NOMO-1 (cell line): ENCODE data around the gene PPP3CB.

Experiments
- DNase-seq, 2 experiments: peaks; one replicate each; lab custom pipeline; 2025; ENCODE audit not compliant: unreplicated experiment in 2 of 2; lab: John Stamatoyannopoulos, UW

Gene PPP3CB

DNA sequence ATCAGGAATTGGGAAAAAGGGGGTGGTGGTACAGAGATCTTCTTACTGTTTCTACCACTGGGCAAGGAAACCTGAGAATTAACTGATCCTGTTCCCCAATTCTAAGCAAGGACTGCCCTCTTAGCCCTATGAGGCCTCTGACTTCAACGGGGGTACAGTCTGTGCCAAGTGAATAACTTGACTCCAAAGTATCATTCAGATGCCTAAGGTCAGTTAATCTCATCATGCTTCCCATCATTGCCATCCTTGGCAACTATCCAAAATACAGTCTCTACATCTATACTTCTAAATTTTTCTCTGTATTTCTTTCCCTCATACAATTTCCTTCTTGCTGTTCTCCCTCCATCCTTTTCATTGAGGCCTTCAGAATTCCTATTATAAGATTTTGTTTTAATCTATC lies 10.5 kb downstream of the PPP3CB start:
- no peak for DNase-seq

DNA sequence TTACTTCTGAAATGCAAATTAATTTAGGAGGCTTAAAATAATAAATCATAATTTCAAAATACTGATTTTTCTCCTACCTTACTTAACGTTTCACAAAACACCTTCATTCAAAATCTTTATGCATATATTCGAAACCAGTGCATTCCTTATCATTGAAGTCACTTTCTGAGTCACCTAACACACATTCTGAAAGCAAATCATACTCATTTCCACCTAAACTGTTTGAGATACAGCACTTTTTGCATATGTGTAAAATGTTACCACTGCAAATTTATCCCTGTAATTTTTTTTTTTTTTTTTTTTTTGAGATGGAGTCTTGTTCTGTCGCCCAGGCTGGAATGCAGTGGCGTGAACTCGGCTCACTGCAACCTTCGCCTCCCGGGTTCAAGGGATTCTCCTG lies 15.7 kb downstream of the PPP3CB start:
- no peak for DNase-seq

DNA sequence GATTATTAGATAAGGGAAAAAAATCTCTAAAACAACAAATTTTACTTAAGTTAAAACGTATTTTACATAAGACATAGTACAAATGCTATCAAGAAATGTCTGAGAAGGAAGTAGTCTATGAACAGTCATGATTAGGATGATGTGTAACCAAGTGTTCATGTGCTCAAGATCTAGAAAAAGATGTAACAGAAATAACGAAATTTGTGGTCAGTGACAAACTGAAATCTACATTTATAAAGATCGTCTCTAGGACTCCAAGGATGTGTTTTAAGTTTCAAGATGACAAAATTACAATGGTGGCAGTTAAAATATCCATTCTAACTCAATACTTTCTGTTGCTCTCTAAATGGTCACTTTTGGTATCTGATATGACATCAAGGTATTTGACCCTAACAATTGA lies 17.2 kb downstream of the PPP3CB start:
- DNase-seq, result no peak

DNA sequence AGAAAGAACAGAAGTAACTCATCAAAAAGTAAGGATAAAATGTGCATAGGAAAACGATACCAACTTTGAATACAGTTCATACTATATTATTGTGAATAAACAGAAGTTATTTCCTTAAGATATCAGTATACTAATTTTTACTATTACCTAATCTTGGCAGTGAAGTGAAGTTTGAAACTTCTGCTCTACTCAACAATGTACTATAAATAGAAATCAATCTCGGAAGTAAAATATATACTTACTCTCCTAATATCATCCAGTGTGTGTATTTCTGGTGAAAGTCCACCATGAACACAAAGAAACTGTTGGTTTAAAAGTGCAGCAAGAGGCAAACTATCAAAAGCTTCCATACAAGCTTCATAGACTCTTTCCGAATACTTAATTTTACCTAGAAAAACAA lies 24.6 kb downstream of the PPP3CB start:
- no peak for DNase-seq

DNA sequence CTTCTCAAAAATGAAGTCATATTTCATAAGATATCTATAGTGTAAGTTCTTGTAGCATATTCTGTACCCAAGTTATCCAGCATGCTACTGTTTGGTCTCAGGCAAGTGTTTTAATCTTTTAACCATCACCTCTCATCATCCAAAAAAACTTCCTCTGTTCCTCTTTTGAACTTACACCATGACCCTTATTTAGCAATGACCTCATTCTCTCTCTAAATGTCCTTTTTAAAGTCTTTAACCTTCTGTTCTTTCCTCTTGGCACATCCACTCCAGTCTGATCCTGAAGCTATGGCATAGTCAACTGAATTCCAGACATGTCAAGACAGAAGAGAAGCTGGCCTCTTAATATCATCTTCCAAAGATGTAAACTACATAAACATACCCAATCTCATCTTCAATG lies 26.2 kb downstream of the PPP3CB start:
- no peak for DNase-seq

DNA sequence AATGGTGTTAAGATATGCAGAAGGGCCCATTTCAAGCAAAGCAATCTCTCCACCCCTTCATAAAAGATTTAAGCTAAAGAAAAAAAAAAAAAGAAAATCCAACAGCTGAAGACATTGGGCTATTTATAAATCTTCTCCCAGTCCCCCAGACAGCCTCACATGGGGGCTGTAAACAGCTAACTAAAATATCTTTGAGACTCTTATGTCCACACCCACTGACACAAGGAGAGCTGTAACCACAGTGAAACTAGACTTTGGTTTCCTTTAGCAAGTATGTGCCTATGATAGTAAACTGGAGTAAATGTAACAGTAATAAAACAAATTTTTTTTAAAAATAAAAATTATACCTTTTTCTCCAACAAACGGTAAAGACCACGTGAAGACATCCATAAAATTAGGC lies 28.6 kb downstream of the PPP3CB start:
- no peak for DNase-seq

DNA sequence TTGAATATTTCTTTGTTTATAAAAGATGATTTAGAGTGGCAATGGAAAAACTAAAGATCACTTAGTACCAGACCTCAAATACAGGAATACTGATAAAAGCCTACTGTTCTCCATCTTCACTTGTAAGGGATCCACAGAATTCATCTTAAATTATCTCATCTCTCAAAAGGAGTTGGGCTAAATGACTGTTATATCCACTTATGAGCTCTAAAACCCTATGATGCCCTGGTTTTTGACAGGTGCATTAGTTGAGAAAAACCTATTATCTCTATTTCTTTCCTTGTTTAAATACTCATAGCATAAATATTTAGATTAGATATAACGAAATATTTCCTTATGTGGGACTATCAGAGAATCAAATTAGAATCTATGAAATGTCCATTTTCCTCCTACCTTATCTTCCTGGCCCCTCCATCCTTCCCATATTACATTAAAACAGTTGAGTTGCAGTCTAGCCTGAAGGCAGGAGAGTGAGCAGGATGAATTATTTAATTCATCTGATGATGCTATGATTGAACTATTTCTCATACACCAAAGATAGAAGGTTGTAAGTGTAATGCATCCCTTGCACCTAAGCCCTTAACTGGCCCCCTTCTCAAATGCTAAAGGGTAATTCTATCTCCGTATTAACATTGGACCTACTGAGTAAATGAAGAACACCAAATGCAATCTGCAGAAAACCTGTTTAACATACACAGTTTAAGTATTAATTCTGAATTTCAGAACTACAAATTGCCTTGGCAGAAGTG lies 29.7 kb downstream of the PPP3CB start:
- no peak for DNase-seq

DNA sequence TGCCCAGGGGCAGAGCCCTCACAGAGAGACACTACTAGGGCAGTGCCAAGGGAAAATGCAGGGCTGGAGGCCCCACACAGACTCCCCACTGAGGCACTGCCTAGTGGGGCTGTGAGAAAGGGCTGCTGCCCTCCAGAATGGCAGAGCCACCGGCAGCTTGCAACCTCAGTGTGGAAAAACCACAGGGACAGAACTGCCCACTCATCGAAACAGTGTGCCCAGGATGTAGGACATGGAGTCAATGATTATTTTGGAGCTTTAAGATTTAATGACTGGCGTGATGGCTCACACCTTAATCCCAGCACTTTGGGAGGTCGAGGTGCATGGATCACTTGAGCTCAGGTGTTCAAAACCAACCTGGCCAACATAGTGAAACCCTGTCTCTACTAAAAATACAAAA lies 34.9 kb downstream of the PPP3CB start:
- no peak for DNase-seq

DNA sequence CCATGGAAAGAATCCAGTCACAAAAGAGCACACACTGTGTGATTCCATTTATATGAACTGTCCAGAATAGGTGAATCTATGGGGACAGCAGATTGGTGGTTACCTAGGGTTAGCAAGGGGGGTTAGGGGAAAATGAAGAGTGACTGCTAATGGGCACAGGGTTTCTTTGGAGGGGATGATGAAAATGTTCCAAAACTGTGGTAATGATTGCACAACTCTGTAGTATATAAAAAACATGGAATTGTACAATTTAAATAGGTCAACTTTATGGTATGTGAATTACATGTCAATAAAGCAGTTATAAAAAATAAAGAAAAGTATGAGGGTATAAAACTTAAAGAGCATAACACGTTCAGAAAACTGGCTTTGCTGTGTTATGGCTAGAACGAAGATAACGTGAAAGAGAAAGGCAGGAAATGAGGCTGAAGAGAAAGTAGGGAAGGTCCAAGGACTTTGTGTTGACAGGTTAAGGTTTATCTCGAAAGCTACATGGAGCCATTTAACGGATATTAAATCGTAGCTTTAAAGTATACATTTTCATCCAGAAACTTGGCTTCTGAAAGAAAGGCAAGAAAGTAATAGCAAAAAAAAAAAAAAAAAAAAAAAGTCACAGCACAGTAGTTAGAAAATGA lies 36.0 kb downstream of the PPP3CB start:
- DNase-seq, result no peak

DNA sequence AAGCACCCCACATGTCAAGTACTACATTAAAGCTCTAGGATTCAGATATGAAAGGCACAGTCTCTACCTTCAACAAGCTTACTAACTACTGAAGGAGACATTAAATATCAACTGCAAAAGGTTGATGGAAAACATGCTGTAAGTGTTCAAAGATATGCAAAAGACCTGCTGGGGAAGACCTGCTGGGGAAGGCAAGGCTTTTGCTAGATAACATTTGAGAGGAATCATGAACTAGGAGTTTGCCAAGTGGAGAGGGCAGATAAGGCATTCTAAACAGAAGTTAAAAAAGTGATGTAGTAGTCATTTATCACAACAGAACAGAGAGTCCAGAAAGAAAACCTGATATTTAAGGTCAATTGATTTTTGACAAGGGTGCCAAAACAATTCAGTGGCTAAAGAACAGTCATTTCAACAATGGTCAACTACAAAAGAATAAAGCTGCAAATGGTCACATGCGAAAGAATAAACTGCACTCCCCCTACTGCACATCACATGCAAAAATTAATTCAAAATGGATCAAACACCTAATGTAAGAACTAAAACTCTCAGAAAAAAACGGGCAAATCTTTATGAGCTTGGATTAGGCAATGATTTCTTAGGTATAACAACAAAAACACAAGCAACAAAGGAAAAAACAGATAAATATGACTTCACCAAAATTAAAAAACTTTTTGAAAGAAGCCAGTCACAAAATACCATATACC lies 39.5 kb downstream of the PPP3CB start:
- DNase-seq, result no peak

DNA sequence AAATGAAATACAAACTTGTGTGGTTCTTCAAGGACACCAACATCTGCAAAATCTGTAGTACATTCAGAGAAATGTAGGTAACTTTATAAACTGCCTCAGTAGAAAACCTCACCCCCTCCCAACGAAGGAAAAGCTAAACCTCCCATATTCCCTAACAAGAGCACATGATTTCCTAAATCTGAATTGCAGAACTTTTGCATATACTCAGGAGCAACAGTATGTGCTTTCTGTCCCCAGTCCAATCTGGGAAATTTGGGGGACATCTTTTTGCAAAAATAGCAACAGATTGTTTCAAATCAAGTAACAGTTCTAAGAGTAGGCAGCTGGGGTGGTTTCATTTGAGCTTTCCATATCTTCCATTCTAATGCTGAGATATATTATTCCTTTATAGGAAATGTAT lies 46.7 kb downstream of the PPP3CB start:
- DNase-seq, result no peak

DNA sequence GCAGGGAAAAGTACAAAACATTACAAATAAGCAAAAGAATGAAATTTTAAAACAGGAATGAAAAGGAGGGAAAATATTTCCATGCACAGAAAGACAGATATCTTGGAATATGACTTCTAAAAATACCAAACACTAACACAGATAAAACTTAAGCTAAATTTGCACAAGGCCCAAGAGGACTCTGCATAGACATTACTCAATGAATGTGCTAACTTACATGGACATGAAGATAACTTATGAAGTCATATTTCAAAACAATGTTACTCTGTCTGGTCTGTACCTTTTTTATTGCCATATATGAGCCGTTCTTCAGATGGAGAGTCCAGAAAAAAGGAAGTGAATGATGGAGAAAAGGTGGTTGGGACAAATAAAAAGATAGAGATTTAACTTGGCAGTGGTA lies 47.4 kb downstream of the PPP3CB start:
- DNase-seq, result no peak

DNA sequence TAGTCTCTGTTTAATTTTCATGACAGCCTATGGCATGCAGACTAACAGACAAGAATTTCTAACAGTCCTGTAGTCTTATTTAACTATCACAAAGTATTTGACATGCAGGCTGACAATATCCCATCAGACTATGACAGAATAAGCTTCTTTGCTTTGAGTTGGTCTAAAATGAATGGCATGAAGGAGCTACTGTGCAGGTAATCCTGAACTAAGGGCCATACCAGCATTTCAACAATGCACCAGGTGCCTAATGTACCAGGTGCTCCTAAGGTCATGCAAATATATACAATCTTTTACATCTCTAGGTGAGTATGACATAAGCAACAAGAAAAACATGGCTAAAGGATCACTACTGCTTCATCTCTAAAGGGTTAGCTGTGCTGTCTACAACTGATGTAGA lies 48.9 kb downstream of the PPP3CB start:
- DNase-seq, result no peak

DNA sequence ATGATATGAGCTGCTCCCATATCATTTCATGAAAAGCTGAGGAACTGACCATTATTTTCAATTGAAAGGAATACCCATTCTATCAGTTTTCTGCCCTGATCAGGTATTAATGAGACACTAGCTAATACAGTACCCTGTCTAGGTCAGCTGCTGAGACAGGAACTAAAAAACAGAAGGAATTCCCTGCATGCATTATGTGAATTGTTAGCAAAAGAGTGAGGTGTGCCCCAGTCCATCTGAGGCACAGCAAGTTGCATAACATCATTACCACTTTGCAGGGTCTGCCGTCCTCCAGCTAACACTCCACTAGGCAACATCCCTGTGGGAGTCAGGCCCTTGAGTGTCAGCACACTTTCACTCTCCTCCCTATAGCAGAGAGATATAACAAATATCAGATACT lies 51.4 kb downstream of the PPP3CB start:
- no peak for DNase-seq

DNA sequence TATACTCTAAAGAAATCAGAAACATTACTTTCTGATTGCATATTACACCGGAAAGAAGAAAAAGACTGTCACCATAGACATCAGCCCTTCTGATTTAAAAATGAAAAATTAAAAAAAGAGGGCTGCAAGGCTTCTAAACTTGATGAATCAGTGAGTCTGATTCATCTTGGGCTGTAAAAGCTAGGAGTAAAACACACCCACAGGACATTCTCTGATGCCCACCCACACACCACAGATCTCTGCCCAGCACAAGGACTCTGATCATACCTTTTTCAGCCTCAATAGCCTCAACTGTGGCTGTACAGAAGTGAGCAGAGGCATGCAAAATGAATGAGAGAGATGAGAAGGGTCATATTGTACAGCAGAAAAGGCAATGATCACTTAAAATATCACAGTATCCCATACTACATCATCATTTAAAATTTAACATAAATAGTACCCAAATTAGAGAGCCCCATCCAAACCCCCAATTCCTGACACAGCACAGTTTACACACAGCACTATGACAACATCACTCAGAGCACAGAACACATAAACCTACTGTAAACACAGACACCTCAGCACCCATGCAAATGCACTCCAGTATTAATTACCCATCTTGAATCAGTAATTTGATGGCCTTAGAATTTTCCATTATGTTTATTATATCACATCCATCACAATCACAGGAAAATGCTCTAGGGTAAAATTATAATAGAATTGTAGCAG lies 56.1 kb downstream of the PPP3CB start:
- no peak for DNase-seq

DNA sequence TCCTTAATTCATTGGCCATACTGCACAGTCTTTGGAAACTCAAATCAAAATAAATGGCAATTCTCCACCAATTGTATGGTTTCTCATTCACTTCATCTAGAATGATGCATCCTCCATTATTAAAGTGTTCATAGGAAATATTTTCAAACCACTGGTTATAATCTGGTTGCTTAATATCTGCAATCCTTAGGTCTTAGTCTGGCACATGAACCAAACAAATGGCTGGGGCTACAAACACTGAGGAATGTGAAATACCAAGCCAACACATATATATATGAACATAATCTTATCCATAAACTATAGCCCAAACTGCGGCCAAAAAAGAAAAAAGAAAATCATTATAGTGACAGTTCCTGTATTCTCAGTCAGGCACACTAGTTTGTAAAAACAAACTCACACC lies 56.8 kb downstream of the PPP3CB start:
- DNase-seq, result no peak

DNA sequence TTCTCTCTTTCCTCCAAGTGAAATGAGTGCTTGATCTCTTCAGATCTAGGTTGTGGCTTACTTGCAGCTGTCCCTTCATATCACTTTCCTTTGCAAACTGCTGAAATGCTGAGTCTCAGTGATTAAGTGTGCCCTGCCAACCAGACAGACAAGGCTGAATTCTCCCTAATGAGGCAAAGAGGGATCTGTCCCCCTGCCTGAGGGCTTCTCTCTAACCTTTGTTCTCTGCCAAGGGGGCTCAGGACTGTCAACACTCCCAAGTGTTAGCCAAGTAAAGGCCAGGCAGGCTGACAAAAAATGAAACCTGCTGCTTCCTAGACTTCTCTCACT lies 62.3 kb downstream of the PPP3CB start, which contains the start of gene MSS51:
Gene MSS51 (minus strand): TSS at position 24 of the 330 bp plus-strand sequence. CDS start 5,277 bp downstream, outside the sequence.
- DNase-seq, result no peak

DNA sequence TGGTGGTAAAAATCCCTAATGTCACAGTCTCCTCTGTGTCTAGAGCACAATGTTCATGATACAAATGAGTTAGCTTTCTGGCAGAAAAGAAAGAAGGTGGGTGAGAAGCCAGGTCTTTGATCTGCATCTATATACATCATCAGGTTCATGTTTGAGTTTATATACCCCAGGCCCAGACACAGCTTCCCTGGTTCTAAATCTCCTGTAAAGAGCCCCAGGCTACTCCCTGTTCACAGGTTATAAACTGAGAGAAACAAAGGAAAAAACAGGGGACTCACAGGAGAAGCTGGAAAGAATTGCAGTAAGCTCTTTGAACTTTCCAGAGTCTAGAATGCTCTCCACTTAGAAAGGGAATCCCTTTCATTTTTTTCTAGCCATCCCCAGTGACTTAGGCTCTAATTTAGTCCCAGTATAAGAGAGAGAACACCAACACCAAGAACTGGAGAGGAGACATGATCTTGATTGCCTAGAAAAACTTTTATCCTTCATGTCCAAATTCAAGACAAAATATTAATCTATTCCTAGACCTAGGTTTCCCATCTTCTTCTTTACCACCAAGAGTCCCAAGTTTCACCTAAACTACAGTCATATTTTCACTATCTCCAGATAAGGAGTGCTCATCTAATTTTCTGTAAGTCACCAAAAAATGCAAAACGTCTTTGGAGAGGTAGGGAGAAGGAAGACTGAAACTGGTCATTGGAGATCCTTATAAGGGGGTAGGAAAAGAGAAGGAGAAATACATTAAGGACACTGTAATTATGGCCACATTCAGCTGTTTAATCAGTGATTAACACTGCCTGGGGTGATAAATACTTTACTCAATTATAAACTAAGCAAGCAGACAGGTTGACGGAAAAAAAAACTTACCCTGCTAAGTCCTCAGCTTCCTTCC lies 62.9 kb downstream of the PPP3CB start:
- DNase-seq, result no peak

DNA sequence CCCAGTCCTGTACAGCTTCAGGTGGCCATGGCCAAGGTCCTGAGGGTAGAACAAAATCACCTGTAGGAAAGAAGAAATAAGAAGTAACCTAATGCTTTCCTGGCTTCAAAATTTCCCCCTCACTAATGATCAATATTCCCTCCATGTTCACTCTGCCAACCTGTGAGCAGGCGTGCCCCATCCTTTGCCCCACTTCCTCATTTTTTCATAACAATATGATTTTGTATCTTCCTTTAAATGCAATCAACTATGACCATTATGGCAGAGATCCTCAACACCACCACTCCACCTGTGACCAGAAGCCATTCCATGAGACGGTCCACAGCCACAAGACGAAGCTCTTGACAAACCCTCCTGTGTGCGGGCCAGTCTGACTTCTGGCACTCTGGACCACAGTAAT lies 69.5 kb downstream of the PPP3CB start:
- no peak for DNase-seq

DNA sequence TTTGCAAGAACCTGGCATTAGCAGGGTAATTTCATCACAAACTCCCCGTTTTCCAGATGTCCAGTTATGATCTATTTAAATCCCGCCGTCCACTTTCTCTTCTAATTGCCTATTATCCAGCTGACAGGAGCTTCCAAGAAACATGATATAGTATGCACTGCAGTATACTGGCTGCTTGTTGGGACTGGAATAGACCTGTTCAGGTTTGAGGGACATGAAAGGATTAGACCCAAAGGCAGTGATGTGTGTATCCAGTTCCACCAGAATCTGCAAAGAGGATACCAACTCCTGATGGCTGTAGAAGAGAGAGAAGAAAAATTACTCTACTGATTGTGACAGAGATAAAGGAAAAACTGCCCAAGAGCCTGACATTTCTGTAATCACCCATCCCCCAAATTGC lies 71.3 kb downstream of the PPP3CB start:
- DNase-seq, result no peak

DNA sequence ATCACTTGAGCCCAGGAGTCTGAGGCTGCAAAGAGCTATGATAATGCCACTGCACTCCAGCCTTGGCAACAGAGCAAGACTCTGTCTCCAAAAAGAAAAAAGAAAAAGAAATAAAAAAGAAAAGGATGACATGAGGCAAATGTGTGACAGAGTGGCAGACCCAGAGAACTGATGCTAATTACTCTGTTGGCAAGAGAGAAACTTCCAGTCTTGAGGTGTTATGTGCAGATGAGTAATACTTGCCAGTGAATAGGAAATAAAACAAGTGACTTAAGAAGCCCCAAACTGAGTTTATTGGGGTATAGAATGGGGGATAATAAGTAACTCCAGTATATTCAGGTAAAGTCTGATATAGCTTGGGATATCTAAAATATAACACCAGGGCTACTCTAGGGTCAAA lies 72.5 kb downstream of the PPP3CB start:
- no peak for DNase-seq
